H9 (cell line): Measurements from ENCODE around the gene PNPLA6. TPM values are rescaled to one million over a fixed set of nuclear protein-coding genes. Genes with fewer than 3 reads are reported as not detected.

Experiments
- DNase-seq: peaks from one replicate; pipeline ENCODE4 v3.0.0-alpha.2; 2017
- H2AFZ ChIP-seq: one replicate; pipeline ENCODE4 v1.6.1; 2013; ENCODE audit warnings: mild to moderate bottlenecking, low read length, control low read depth, moderate library complexity
- H2AK5ac ChIP-seq: 2 replicates; pipeline ENCODE4 v1.6.1; 2013; ENCODE audit warnings: low read length, control low read depth, mixed read lengths; ENCODE audit not compliant: insufficient read length
- H2BK120ac ChIP-seq: one replicate; pipeline ENCODE4 v1.6.1; 2013; ENCODE audit warnings: low read depth, mild to moderate bottlenecking, low read length, control low read depth, inconsistent platforms; ENCODE audit not compliant: poor library complexity, severe bottlenecking
- H2BK12ac ChIP-seq: 2 replicates; pipeline ENCODE4 v1.6.1; 2013; ENCODE audit warnings: low read length, control low read depth, mixed read lengths, low read depth; ENCODE audit not compliant: insufficient read length
- H2BK15ac ChIP-seq: 2 replicates; pipeline ENCODE4 v1.6.1; 2013; ENCODE audit warnings: low read depth, low read length, control low read depth
- H2BK20ac ChIP-seq: one replicate; pipeline ENCODE4 v1.6.1; 2013; ENCODE audit warnings: low read depth, mild to moderate bottlenecking, low read length, control low read depth, inconsistent platforms; ENCODE audit not compliant: poor library complexity, severe bottlenecking
- H2BK5ac ChIP-seq: 2 replicates; pipeline ENCODE4 v1.6.1; 2013; ENCODE audit warnings: low read length, control low read depth, mixed read lengths; ENCODE audit not compliant: insufficient read length
- H3K14ac ChIP-seq: 2 replicates; pipeline ENCODE4 v1.6.1; 2013; ENCODE audit warnings: low read length, control low read depth; ENCODE audit not compliant: insufficient read depth
- H3K18ac ChIP-seq: 2 replicates; pipeline ENCODE4 v1.6.1; 2013; ENCODE audit warnings: low read depth, mild to moderate bottlenecking, mixed read lengths, low read length, control low read depth; ENCODE audit not compliant: insufficient read length
- H3K23ac ChIP-seq: 2 replicates; pipeline ENCODE4 v1.6.1; 2013; ENCODE audit warnings: low read length, control low read depth, mixed read lengths, low read depth; ENCODE audit not compliant: insufficient read length
- H3K23me2 ChIP-seq: 2 replicates; pipeline ENCODE4 v1.6.1; 2013; ENCODE audit warnings: low read depth, mild to moderate bottlenecking, mixed read lengths, low read length, control low read depth; ENCODE audit not compliant: insufficient read length, poor library complexity, severe bottlenecking
- H3K27ac ChIP-seq: 2 replicates; pipeline ENCODE4 v1.5.1; 2013; ENCODE audit warnings: low read length, control low read depth, mixed read lengths, low read depth; ENCODE audit not compliant: insufficient read length
- H3K27me3 ChIP-seq: 2 replicates; pipeline ENCODE4 v1.6.1; 2013; ENCODE audit warnings: low read length, control low read depth, inconsistent platforms; ENCODE audit not compliant: insufficient read depth
- H3K4ac ChIP-seq: 2 replicates; pipeline ENCODE4 v1.6.1; 2013; ENCODE audit warnings: low read depth, mild to moderate bottlenecking, control low read depth, inconsistent platforms, low read length, moderate library complexity
- H3K4me1 ChIP-seq: 2 replicates; pipeline ENCODE4 v1.6.1; 2013; ENCODE audit warnings: low read length, control low read depth, inconsistent platforms; ENCODE audit not compliant: insufficient read depth
- H3K4me2 ChIP-seq: 2 replicates; pipeline ENCODE4 v1.6.1; 2013; ENCODE audit warnings: low read length, control low read depth, mixed read lengths; ENCODE audit not compliant: insufficient read length, insufficient read depth
- H3K56ac ChIP-seq: 2 replicates; pipeline ENCODE4 v1.6.1; 2013; ENCODE audit warnings: low read depth, mild to moderate bottlenecking, mixed read lengths, low read length, control low read depth; ENCODE audit not compliant: insufficient read length
- H3K79me1 ChIP-seq: 2 replicates; pipeline ENCODE4 v1.6.1; 2013; ENCODE audit warnings: low read depth, mild to moderate bottlenecking, moderate library complexity, low read length, control low read depth, inconsistent platforms; ENCODE audit not compliant: insufficient read depth, poor library complexity, severe bottlenecking
- H3K79me2 ChIP-seq: 2 replicates; pipeline ENCODE4 v1.6.1; 2013; ENCODE audit warnings: low read length, control low read depth, inconsistent platforms; ENCODE audit not compliant: insufficient read depth
- H3K9ac ChIP-seq: 2 replicates; pipeline ENCODE4 v1.6.1; 2013; ENCODE audit warnings: low read length, control low read depth, mixed read lengths; ENCODE audit not compliant: insufficient read length; ENCODE audit errors: extremely low read depth
- H3K9me3 ChIP-seq: one replicate; pipeline ENCODE4 v1.6.1; 2013; ENCODE audit warnings: low read depth, low read length, inconsistent platforms; ENCODE audit not compliant: control insufficient read depth
- H3T11ph ChIP-seq: one replicate; pipeline ENCODE4 v1.6.1; 2013; ENCODE audit warnings: mild to moderate bottlenecking, low read length, control low read depth, inconsistent platforms
- H4K20me1 ChIP-seq: one replicate; pipeline ENCODE4 v1.6.1; 2013; ENCODE audit not compliant: control insufficient read depth, insufficient read length, insufficient read depth
- H4K5ac ChIP-seq: 2 replicates; pipeline ENCODE4 v1.6.1; 2013; ENCODE audit warnings: low read depth, mild to moderate bottlenecking, mixed read lengths, low read length, control low read depth; ENCODE audit not compliant: insufficient read length
- H4K8ac ChIP-seq: replicated peaks from 2 replicates; pipeline ENCODE4 v1.6.1; 2013; ENCODE audit warnings: low read length, control low read depth, mixed read lengths, low read depth; ENCODE audit not compliant: insufficient read length
- H4K91ac ChIP-seq: 2 replicates; pipeline ENCODE4 v1.6.1; 2013; ENCODE audit warnings: low read depth, mild to moderate bottlenecking, moderate library complexity, mixed read lengths, low read length, control low read depth; ENCODE audit not compliant: insufficient read length
- H3K27ac Mint-ChIP-seq, 3 experiments: 2 replicates in 2 of 3; 3 replicates in 1 of 3; pipeline ENCODE4 v1.8.0; 2020 to 2021; ENCODE audit warnings: mixed read lengths in 3 of 3, mild to moderate bottlenecking in 1 of 3, moderate library complexity in 1 of 3
- H3K27me3 Mint-ChIP-seq: 2 replicates; pipeline ENCODE4 v1.8.0; 2021; ENCODE audit warnings: low read depth, mild to moderate bottlenecking, moderate library complexity, mixed read lengths
- H3K36me3 Mint-ChIP-seq, 3 experiments: 2 replicates in 2 of 3; 3 replicates in 1 of 3; pipeline ENCODE4 v1.8.0; 2020 to 2021; ENCODE audit warnings: low read depth in 3 of 3, mixed read lengths in 3 of 3; ENCODE audit not compliant: insufficient read depth in 1 of 3
- H3K4me1 Mint-ChIP-seq, 2 experiments: 2 replicates each; pipeline ENCODE4 v1.8.0; 2020; ENCODE audit warnings: mixed read lengths in 2 of 2
- H3K4me3 Mint-ChIP-seq, 2 experiments: 2 replicates in 1 of 2; 3 replicates in 1 of 2; pipeline ENCODE4 v1.8.0; 2020 to 2021; ENCODE audit warnings: mild to moderate bottlenecking in 2 of 2, mixed read lengths in 2 of 2, moderate library complexity in 1 of 2
- H3K9me3 Mint-ChIP-seq, 2 experiments: 2 replicates in 1 of 2; 3 replicates in 1 of 2; pipeline ENCODE4 v1.8.0; 2020; ENCODE audit warnings: mild to moderate bottlenecking in 2 of 2, mixed read lengths in 2 of 2, moderate library complexity in 1 of 2
- CTCF ChIP-seq: fragments of 200-600 bp; sonication (generic); conservative IDR thresholded peaks from 3 replicates; pipeline ENCODE4 v1.8.0; 2021; ENCODE audit warnings: antibody characterized with exemption, mild to moderate bottlenecking
- WGBS: extraction: QIAGEN DNeasy Blood & Tissue Kit; methylation state at CpG from one replicate; pipeline ENCODE4 v1.1.7; 2013; ENCODE audit warnings: missing lambda C conversion rate, low lambda C conversion rate, mixed read lengths; ENCODE audit not compliant: insufficient read length; ENCODE audit errors: extremely low coverage; 5-methylcytosine and 5-hydroxymethylcytosine counted together
- total RNA-seq: library from RNA; stranded (reverse); gene quantifications from 2 replicates; pipeline ENCODE4 v1.2.1, GENCODE V29; 2021

PNPLA6 gene
- total RNA-seq, 1 experiment from 2014 or later: 130 TPM

- Histone ChIP-seq H3K79me2 (no peaks in the 10 kb centered on the region), H4K8ac (no peak overlapping the region), H3K56ac (no peak overlapping the region), H2BK12ac (no peak overlapping the region), H2AFZ (no peak overlapping the region), H2BK15ac (no peak overlapping the region), H2AK5ac (no peak overlapping the region), H3K23me2 (no peaks in the 10 kb centered on the region), H3K27me3 (no peaks in the 10 kb centered on the region), H3K23ac (no peak overlapping the region), H3K14ac (no peak overlapping the region), H3T11ph (no peak overlapping the region), H4K91ac (no peak overlapping the region), H3K9me3 (no peaks in the 10 kb centered on the region), H4K20me1 (no peaks in the 10 kb centered on the region), H3K4me1 (no peaks in the 10 kb centered on the region), H3K27ac (no peak overlapping the region), H4K5ac (no peak overlapping the region), H3K18ac (no peak overlapping the region), H3K4ac (no peak overlapping the region), H2BK120ac (no peak overlapping the region), H3K9ac (no peak overlapping the region), H2BK20ac (no peak overlapping the region), H3K4me2 (no peak overlapping the region), H2BK5ac (no peak overlapping the region), H3K79me1 (no peaks in the 10 kb centered on the region)
- Mint-ChIP-seq H3K27ac (no peak overlapping the region), H3K27me3 (no peaks in the 10 kb centered on the region), H3K36me3 (peaks cover 8 to 38% (median 36%) of the 10 kb centered on the region in 3 experiments), H3K9me3 (no peaks in the 10 kb centered on the region), H3K4me1 (peaks cover 0 to 1% of the 10 kb centered on the region in 2 experiments; a peak in 1 of 4 replicates), H3K4me3 (no peak overlapping the region)
- DNase-seq: no peak
- WGBS: no CpG with 5 or more reads among the region's 31 CpGs
- no peak for TF ChIP-seq CTCF
These were observed 75.1 kb downstream of the PNPLA6 start for GRCh38 chr19:7610491-7611240.

Other genes starting within 250 kb of the PNPLA6 start
- 37.0 and 39.8 TPM in 2 replicates for gene INSR, start 241.3 kb upstream of the PNPLA6 start, total RNA-seq
- 37.2 and 38.3 TPM in 2 replicates for gene ARHGEF18, start 186.8 kb upstream of the PNPLA6 start, total RNA-seq
- 2.4 and 2.8 TPM in 2 replicates for gene PEX11G, start 46.7 kb upstream of the PNPLA6 start, total RNA-seq
- 40.5 and 41.5 TPM in 2 replicates for gene ZNF358, start 19.6 kb upstream of the PNPLA6 start, total RNA-seq
- 15.7 and 18.7 TPM in 2 replicates for gene MCOLN1, start 13.1 kb upstream of the PNPLA6 start, total RNA-seq
- gene CAMSAP3, start 60.1 kb downstream of the PNPLA6 start, total RNA-seq: 28.4 and 31.3 TPM in 2 replicates
- gene XAB2, start 93.8 kb downstream of the PNPLA6 start, total RNA-seq: 48.0 and 50.6 TPM in 2 replicates
- 129 and 143 TPM in 2 replicates for gene PET100, start 94.1 kb downstream of the PNPLA6 start, total RNA-seq
- gene PCP2, start 98.0 kb downstream of the PNPLA6 start, total RNA-seq: not detected in 2 replicates
- 80.3 and 92.5 TPM in 2 replicates for gene STXBP2, start 101.4 kb downstream of the PNPLA6 start, total RNA-seq
- not detected in 2 replicates for gene RETN, start 133.3 kb downstream of the PNPLA6 start, total RNA-seq
- gene MCEMP1, start 141.4 kb downstream of the PNPLA6 start, total RNA-seq: 0.13 TPM in 1 of 2 replicates, not detected in the other
- 77.4 and 87.8 TPM in 2 replicates for gene TRAPPC5, start 145.1 kb downstream of the PNPLA6 start, total RNA-seq
- gene FCER2, start 166.4 kb downstream of the PNPLA6 start, total RNA-seq: not detected in 2 replicates
- gene CLEC4G, start 196.4 kb downstream of the PNPLA6 start, total RNA-seq: 0.26 TPM in 1 of 2 replicates, not detected in the other
- gene CD209, start 211.8 kb downstream of the PNPLA6 start, total RNA-seq: not detected in 2 replicates
- not detected in 2 replicates for gene CLEC4M, start 227.5 kb downstream of the PNPLA6 start, total RNA-seq